H1 (cell line): ENCODE measurements around the gene RASSF3. TPM values are rescaled to one million over a fixed set of nuclear protein-coding genes. Genes with fewer than 3 reads are reported as not detected.

Experiments
- CTCF ChIA-PET: fragments of 300-600 bp; sonication (Branson Sonifier 250); formaldehyde crosslinking; loops from one replicate; lab custom pipeline; 2021; ENCODE audit not compliant: partially characterized antibody; lab: Charles Lee
- POLR2A ChIA-PET: fragments of 300-600 bp; sonication (Branson Sonifier 250); formaldehyde crosslinking; loops from one replicate; lab custom pipeline; 2021; ENCODE audit warnings: inconsistent platforms; ENCODE audit not compliant: partially characterized antibody; lab: Charles Lee
- DNase-seq, 2 experiments: peaks; one replicate each; pipeline versions ENCODE4 v3.0.0 to v3.0.0-alpha.2; 2010 to 2022; ENCODE audit warnings: low spot score in 2 of 2, low read depth in 1 of 2, mixed read lengths in 1 of 2
- FAIRE-seq: peaks from 2 replicates; lab custom pipeline; 2011; peaks lifted over from hg19 to GRCh38; lab: Jason Lieb, UNC
- H2AFZ ChIP-seq: 2 replicates; pipeline ENCODE4 v1.8.1; 2012; ENCODE audit warnings: low read length, inconsistent platforms
- H2AK5ac ChIP-seq: 2 replicates; pipeline ENCODE4 v1.6.1; 2013; ENCODE audit warnings: low read depth, low read length
- H2BK120ac ChIP-seq: replicated peaks from 2 replicates; pipeline ENCODE3; 2013; ENCODE audit warnings: low read depth, low read length, inconsistent platforms
- H2BK12ac ChIP-seq: 2 replicates; pipeline ENCODE4 v1.6.1; 2013; ENCODE audit warnings: low read depth, low read length
- H2BK15ac ChIP-seq: 2 replicates; pipeline ENCODE4 v1.6.1; 2013; ENCODE audit warnings: low read length
- H2BK20ac ChIP-seq: 2 replicates; pipeline ENCODE4 v1.6.1; 2013; ENCODE audit warnings: low read length
- H2BK5ac ChIP-seq: 2 replicates; pipeline ENCODE4 v1.6.1; 2013; ENCODE audit warnings: low read depth, low read length
- H3K14ac ChIP-seq: 2 replicates; pipeline ENCODE4 v1.6.1; 2013; ENCODE audit warnings: inconsistent platforms; ENCODE audit not compliant: insufficient read length
- H3K18ac ChIP-seq: 2 replicates; pipeline ENCODE4 v1.6.1; 2013; ENCODE audit warnings: low read length; ENCODE audit errors: extremely low read depth
- H3K23ac ChIP-seq: 2 replicates; pipeline ENCODE4 v1.6.1; 2013; ENCODE audit warnings: inconsistent platforms; ENCODE audit not compliant: insufficient read length
- H3K23me2 ChIP-seq: 2 replicates; pipeline ENCODE4 v1.6.1; 2013; ENCODE audit warnings: low read depth, low read length
- H3K27ac ChIP-seq: 2 replicates; pipeline ENCODE4 v1.6.1; 2011; ENCODE audit warnings: low read depth, low read length, inconsistent platforms
- H3K27me3 ChIP-seq, 4 experiments: replicated peaks in 1 of 4; 1 replicate in 1 of 4; 2 replicates in 3 of 4; pipeline versions ENCODE4 v1.6.1 to v1.8.1; 2011 to 2013; ENCODE audit warnings: low read length in 3 of 4, mild to moderate bottlenecking in 3 of 4, inconsistent platforms in 2 of 4, mixed read lengths in 2 of 4, moderate library complexity in 1 of 4; ENCODE audit not compliant: control insufficient read depth in 3 of 4, insufficient read depth in 3 of 4; ENCODE audit errors: extremely low read depth in 1 of 4
- H3K36me3 ChIP-seq, 4 experiments: 2 replicates each; pipeline versions ENCODE4 v1.6.1 to v1.8.1; 2011 to 2013; ENCODE audit warnings: mild to moderate bottlenecking in 4 of 4, low read length in 3 of 4, moderate library complexity in 2 of 4, control low read depth in 1 of 4, inconsistent platforms in 1 of 4; ENCODE audit not compliant: insufficient read depth in 4 of 4, control insufficient read depth in 2 of 4
- H3K4ac ChIP-seq: replicated peaks from 2 replicates; pipeline ENCODE3; 2013; ENCODE audit warnings: low read length, low read depth, mixed read lengths, inconsistent platforms; ENCODE audit not compliant: insufficient read length
- H3K4me1 ChIP-seq, 4 experiments: replicated peaks in 1 of 4; 1 replicate in 1 of 4; 2 replicates in 3 of 4; pipeline versions ENCODE4 v1.6.1 to v1.8.1; 2011 to 2013; ENCODE audit warnings: low read length in 3 of 4, inconsistent platforms in 2 of 4, mixed read lengths in 1 of 4; ENCODE audit not compliant: insufficient read depth in 4 of 4, control insufficient read depth in 3 of 4
- H3K4me2 ChIP-seq, 2 experiments: 2 replicates each; pipeline versions ENCODE4 v1.6.1 to v1.8.1; 2011 to 2013; ENCODE audit warnings: low read depth in 2 of 2, low read length in 2 of 2, control low read depth in 1 of 2, inconsistent platforms in 1 of 2, mild to moderate bottlenecking in 1 of 2; ENCODE audit not compliant: insufficient read depth in 1 of 2
- H3K4me3 ChIP-seq, 4 experiments: fragments of 200-600, 300-600 bp in 1 of 4; sonication (generic), shearing (Covaris generic), sonication (Bioruptor Twin) in 1 of 4; 2 replicates each; pipeline versions ENCODE4 v1.5.1 to v1.8.1; 2011 to 2016; ENCODE audit warnings: low read length in 4 of 4, low read depth in 3 of 4, control low read depth in 2 of 4, inconsistent platforms in 2 of 4, mild to moderate bottlenecking in 2 of 4, mixed read lengths in 1 of 4, moderate library complexity in 1 of 4; ENCODE audit not compliant: insufficient read depth in 2 of 4; ENCODE audit errors: extremely low read depth in 1 of 4
- H3K56ac ChIP-seq: replicated peaks from 2 replicates; pipeline ENCODE3; 2013; ENCODE audit warnings: low read depth, mild to moderate bottlenecking, mixed read lengths, low read length, inconsistent platforms; ENCODE audit not compliant: insufficient read length
- H3K79me1 ChIP-seq: 2 replicates; pipeline ENCODE4 v1.6.1; 2013; ENCODE audit warnings: low read depth, low read length, control low read depth
- H3K79me2 ChIP-seq, 2 experiments: 2 replicates each; pipeline versions ENCODE4 v1.6.1 to v1.8.1; 2012 to 2013; ENCODE audit warnings: low read length in 2 of 2, mild to moderate bottlenecking in 2 of 2, inconsistent platforms in 1 of 2; ENCODE audit not compliant: insufficient read depth in 2 of 2, control insufficient read depth in 1 of 2
- H3K9ac ChIP-seq, 4 experiments: replicated peaks in 1 of 4; 1 replicate in 1 of 4; 2 replicates in 3 of 4; pipeline versions ENCODE4 v1.6.1 to v1.8.1; 2011 to 2013; ENCODE audit warnings: low read depth in 3 of 4, low read length in 3 of 4, control low read depth in 2 of 4, mild to moderate bottlenecking in 2 of 4, moderate library complexity in 2 of 4, inconsistent platforms in 1 of 4; ENCODE audit errors: extremely low read depth in 1 of 4
- H3K9me3 ChIP-seq, 2 experiments: 2 replicates each; pipeline versions ENCODE4 v1.6.1 to v1.8.1; 2012 to 2013; ENCODE audit warnings: mild to moderate bottlenecking in 2 of 2, moderate library complexity in 2 of 2, control low read depth in 1 of 2, inconsistent platforms in 1 of 2, low read depth in 1 of 2, low read length in 1 of 2, mixed read lengths in 1 of 2; ENCODE audit not compliant: insufficient read depth in 2 of 2
- H4K20me1 ChIP-seq, 2 experiments: replicated peaks in 1 of 2; 2 replicates each; pipeline versions ENCODE3 to v1.8.1; 2011 to 2013; ENCODE audit warnings: inconsistent platforms in 2 of 2, low read length in 2 of 2, mild to moderate bottlenecking in 1 of 2; ENCODE audit not compliant: insufficient read depth in 2 of 2, control insufficient read depth in 1 of 2
- H4K5ac ChIP-seq: 2 replicates; pipeline ENCODE4 v1.6.1; 2013; ENCODE audit warnings: low read length, low read depth, mixed read lengths, inconsistent platforms; ENCODE audit not compliant: insufficient read length
- H4K8ac ChIP-seq: 2 replicates; pipeline ENCODE4 v1.8.0; 2013; ENCODE audit warnings: mild to moderate bottlenecking, moderate library complexity, low read length, inconsistent platforms; ENCODE audit not compliant: insufficient read depth; ENCODE audit errors: extremely low read depth
- H4K91ac ChIP-seq: replicated peaks from 2 replicates; pipeline ENCODE3; 2013; ENCODE audit warnings: low read length, mixed read lengths, inconsistent platforms; ENCODE audit not compliant: insufficient read length
- EZH2 ChIP-seq: fragments of 200-600 bp; sonication (generic); IDR thresholded peaks from 2 replicates; pipeline ENCODE4 v1.7.1; 2012; ENCODE audit warnings: low read depth, mild to moderate bottlenecking, moderate library complexity, low read length, inconsistent platforms; ENCODE audit not compliant: severe bottlenecking
- HDAC2 ChIP-seq, 2 experiments: fragments of 300-600 bp in 1 of 2; sonication (generic) in 1 of 2; IDR thresholded peaks; 2 replicates each; pipeline ENCODE4 v1.6.1; 2011 to 2012; ENCODE audit warnings: low read depth in 2 of 2, low read length in 2 of 2, mild to moderate bottlenecking in 2 of 2, moderate library complexity in 2 of 2, borderline replicate concordance in 1 of 2, inconsistent platforms in 1 of 2
- JUN ChIP-seq: IDR thresholded peaks from 2 replicates; pipeline ENCODE4 v1.6.1; 2011; ENCODE audit warnings: low read depth, mild to moderate bottlenecking, improper control_type of control experiment, low read length
- NANOG ChIP-seq: IDR thresholded peaks from 2 replicates; pipeline ENCODE4 v1.6.1; 2011; ENCODE audit warnings: low read length, low read depth, mild to moderate bottlenecking, inconsistent platforms; ENCODE audit not compliant: insufficient read depth, poor library complexity, severe bottlenecking
- RFX5 ChIP-seq: IDR thresholded peaks from 2 replicates; pipeline ENCODE4 v1.6.1; 2011; ENCODE audit warnings: low read depth, low read length, improper control_type of control experiment, borderline replicate concordance
- RNF2 ChIP-seq: fragments of 200-900, 300-1000 bp; sonication (generic); IDR thresholded peaks from 2 replicates; pipeline ENCODE4 v1.7.1; 2016; ENCODE audit warnings: borderline replicate concordance, low read depth, mild to moderate bottlenecking, antibody characterized with exemption, low read length; ENCODE audit not compliant: poor library complexity, severe bottlenecking; ENCODE audit errors: missing control alignments
- SIX5 ChIP-seq: IDR thresholded peaks from 2 replicates; pipeline ENCODE4 v1.6.1; 2011; ENCODE audit warnings: mild to moderate bottlenecking, low read depth, low read length
- TEAD4 ChIP-seq: IDR thresholded peaks from 2 replicates; pipeline ENCODE4 v1.6.1; 2012; ENCODE audit warnings: low read depth, low read length, inconsistent platforms, mixed read lengths
- WGBS, 2 experiments: shearing (Covaris generic) in 1 of 2; methylation state at CpG; one replicate each; pipeline versions ENCODE4 v1.1.6 to v1.1.7; 2013 to 2015; ENCODE audit warnings: low lambda C conversion rate in 2 of 2, mixed read lengths in 2 of 2, inconsistent platforms in 1 of 2, low coverage in 1 of 2, missing lambda C conversion rate in 1 of 2; ENCODE audit not compliant: insufficient replicate concordance in 2 of 2, insufficient coverage in 1 of 2, insufficient read length in 1 of 2; ENCODE audit errors: extremely low coverage in 1 of 2, missing lambda C conversion rate in 1 of 2; 5-methylcytosine and 5-hydroxymethylcytosine counted together
- polyA plus RNA-seq, 7 experiments: library from polyadenylated mRNA; depleted of rRNA in 3 of 7; stranded (reverse) in 5 of 7; unstranded in 2 of 7; fragments of >200 nt in 5 of 7; fragments of 200-250 nt in 2 of 7; gene quantifications; 1 replicate in 5 of 7; 2 replicates in 1 of 7; 4 replicates in 1 of 7; pipeline versions ENCODE4 v1.2.1 to v1.2.3, GENCODE V29; 2011 to 2013; ENCODE audit warnings: missing spikeins in 2 of 7, mixed read lengths in 2 of 7
- total RNA-seq: library from RNA; stranded (reverse); fragmentation: NEBNext Ultra II Directional; extraction: Animal tissue kit (Norgen Biotek cat#: 25700); gene quantifications from 2 replicates; pipeline ENCODE4 v1.2.1, GENCODE V29; 2021
- TF ChIP-seq, protein P1 (sequence below), 3 experiments: IDR thresholded peaks; 1 replicate in 2 of 3; 2 replicates in 1 of 3; pipeline versions ENCODE4 v1.5.1 to v1.6.1; 2011; ENCODE audit warnings: low read length in 3 of 3, mild to moderate bottlenecking in 3 of 3, inconsistent platforms in 2 of 3, low read depth in 1 of 3, moderate library complexity in 1 of 3; ENCODE audit not compliant: insufficient read depth in 1 of 3; ENCODE audit errors: control extremely low read depth in 1 of 3

Gene RASSF3
- total and polyA plus RNA-seq, 2 of the 8 experiments (the other 6 are each of a cell fraction or from before 2014, with no cell fraction given), result 19.1 to 64.3 TPM

DNA sequence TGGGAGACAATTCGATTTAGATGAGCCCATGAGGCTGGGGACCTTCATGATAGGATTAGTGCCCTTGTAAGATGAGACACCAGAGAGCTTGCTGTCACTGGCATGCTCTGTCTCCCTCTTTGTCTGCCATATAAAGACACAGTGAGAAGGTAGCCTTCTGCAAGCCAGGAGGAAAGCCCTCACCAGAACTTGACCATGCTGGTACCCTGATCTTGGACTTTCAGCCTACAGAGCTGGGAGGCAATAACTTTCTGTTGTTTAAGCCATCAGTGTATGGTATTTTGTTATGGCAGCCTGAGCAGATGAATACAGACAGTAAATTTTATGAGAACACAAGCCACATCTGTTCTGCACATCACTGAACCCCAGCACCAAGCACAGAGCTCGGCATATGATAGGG is 38.1 kb upstream of the RASSF3 start:
- no peak overlapping the region for H4K8ac ChIP-seq
- H2AFZ ChIP-seq, result no peak overlapping the region
- H3K79me1 ChIP-seq, result no peaks in the 10 kb centered on the region
- FAIRE-seq, result no peak
- no peak overlapping the region for H2BK12ac ChIP-seq
- ChIA-PET CTCF (interaction anchor here (1.0 to 6.2 kb wide), 6 partner anchors 8 to 124 kb away, joined by 3 to 33 read pairs (median 4); no protein-coding TSS in a partner anchor), POLR2A (interaction anchor here (0.6 to 1.5 kb wide), 3 partner anchors 10 to 352 kb away, joined by 3 to 5 read pairs (median 3); no protein-coding TSS in a partner anchor)
- no peak overlapping the region for H3K9ac ChIP-seq
- no peak overlapping the region for H2BK20ac ChIP-seq
- H3K4me3 ChIP-seq, result no peak overlapping the region
- no peak overlapping the region for H3K18ac ChIP-seq
- H3K27ac ChIP-seq, result no peak overlapping the region
- no peak overlapping the region for H3K56ac ChIP-seq
- no peak overlapping the region for H3K4me2 ChIP-seq
- peaks cover 0 to 5% (median 3%) of the 10 kb centered on the region in 4 experiments; a peak in 4 of 7 replicates for H3K4me1 ChIP-seq
- H2AK5ac ChIP-seq, result no peak overlapping the region
- no peak for DNase-seq
- 94% methylated on average over 2 of the region's 2 CpGs; no CpG with 5 or more reads in 1 of the 2 experiments for WGBS, 2 experiments
- H4K91ac ChIP-seq, result no peak overlapping the region
- no peaks in the 10 kb centered on the region for H3K23me2 ChIP-seq
- H2BK15ac ChIP-seq, result no peak overlapping the region
- H4K5ac ChIP-seq, result no peak overlapping the region
- no peaks in the 10 kb centered on the region for H3K27me3 ChIP-seq
- no peak overlapping the region for H2BK120ac ChIP-seq
- no peak overlapping the region for H3K4ac ChIP-seq
- H2BK5ac ChIP-seq, result no peak overlapping the region
- no peak overlapping the region for H3K14ac ChIP-seq
- H4K20me1 ChIP-seq, result no peaks in the 10 kb centered on the region
- H3K9me3 ChIP-seq, result peaks cover 2 to 10% of the 10 kb centered on the region in 2 experiments; a peak in 2 of 4 replicates
- H3K23ac ChIP-seq, result no peak overlapping the region
- H3K36me3 ChIP-seq, result no peaks in the 10 kb centered on the region
- no peaks in the 10 kb centered on the region for H3K79me2 ChIP-seq
- TF ChIP-seq RNF2 (no peak), JUN (no peak), SIX5 (no peak), HDAC2 (IDR thresholded peaks at IDR 0.05; ENCODE audit: borderline replicate concordance in 1 of 2, low read depth in 2 of 2, low read length in 2 of 2) (no peak), EZH2 (no peak), TEAD4 (no peak), NANOG (no peak), RFX5 (no peak)
- TF ChIP-seq, protein P1, sequence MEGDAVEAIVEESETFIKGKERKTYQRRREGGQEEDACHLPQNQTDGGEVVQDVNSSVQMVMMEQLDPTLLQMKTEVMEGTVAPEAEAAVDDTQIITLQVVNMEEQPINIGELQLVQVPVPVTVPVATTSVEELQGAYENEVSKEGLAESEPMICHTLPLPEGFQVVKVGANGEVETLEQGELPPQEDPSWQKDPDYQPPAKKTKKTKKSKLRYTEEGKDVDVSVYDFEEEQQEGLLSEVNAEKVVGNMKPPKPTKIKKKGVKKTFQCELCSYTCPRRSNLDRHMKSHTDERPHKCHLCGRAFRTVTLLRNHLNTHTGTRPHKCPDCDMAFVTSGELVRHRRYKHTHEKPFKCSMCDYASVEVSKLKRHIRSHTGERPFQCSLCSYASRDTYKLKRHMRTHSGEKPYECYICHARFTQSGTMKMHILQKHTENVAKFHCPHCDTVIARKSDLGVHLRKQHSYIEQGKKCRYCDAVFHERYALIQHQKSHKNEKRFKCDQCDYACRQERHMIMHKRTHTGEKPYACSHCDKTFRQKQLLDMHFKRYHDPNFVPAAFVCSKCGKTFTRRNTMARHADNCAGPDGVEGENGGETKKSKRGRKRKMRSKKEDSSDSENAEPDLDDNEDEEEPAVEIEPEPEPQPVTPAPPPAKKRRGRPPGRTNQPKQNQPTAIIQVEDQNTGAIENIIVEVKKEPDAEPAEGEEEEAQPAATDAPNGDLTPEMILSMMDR (IDR thresholded peaks at IDR 0.05; ENCODE audit: control extremely low read depth in 1 of 3, insufficient read depth in 1 of 3, low read depth in 1 of 3, low read length in 3 of 3), result no peak
